Left ventricle myocardium inferior (tissue), 1 donor: Measurements from ENCODE around the gene TTLL11. TPM values are rescaled to one million over a fixed set of nuclear protein-coding genes. Genes with fewer than 3 reads are reported as not detected.

Experiments used
- DNase-seq: peaks from one replicate; pipeline ENCODE4 v3.0.0-alpha.2; 2020
- H3K27ac ChIP-seq: fragments of 200-600 bp; replicated peaks from 2 replicates; pipeline ENCODE4 v1.8.0; 2021
- H3K27me3 ChIP-seq: fragments of 200-600 bp; 2 replicates; pipeline ENCODE4 v1.8.0; 2021; ENCODE audit warnings: low read depth
- H3K36me3 ChIP-seq: fragments of 200-600 bp; 2 replicates; pipeline ENCODE4 v1.8.0; 2021
- H3K4me1 ChIP-seq: fragments of 200-600 bp; 2 replicates; pipeline ENCODE4 v1.8.0; 2021
- H3K4me3 ChIP-seq: fragments of 200-600 bp; 2 replicates; pipeline ENCODE4 v1.8.0; 2021; ENCODE audit warnings: mild to moderate bottlenecking, moderate library complexity
- H3K9me3 ChIP-seq: fragments of 200-600 bp; replicated peaks from 2 replicates; pipeline ENCODE4 v1.8.0; 2021
- intact Hi-C: fragments of 100-400 bp; cut with micrococcal nuclease; formaldehyde crosslinking; loops from one replicate; pipeline ENCODE4 v1.11.0; 2022
- total RNA-seq: library from RNA; stranded (reverse); fragmentation: NEBNext Ultra II Directional; extraction: Animal tissue kit (Norgen Biotek cat#: 25700); gene quantifications from one replicate; pipeline ENCODE4 v1.2.1, GENCODE V29; 2021
- TF ChIP-seq, protein P1 (sequence below): fragments of 200-600 bp; IDR thresholded peaks from 2 replicates; pipeline ENCODE4 v1.8.0; 2021; ENCODE audit warnings: antibody characterized with exemption, mild to moderate bottlenecking, borderline replicate concordance
- donor health status: DM: no; HTN: yes; CAD: no; lungs with severe emphysema.

The TTLL11 gene
- total RNA-seq, 1 donor from 2014 or later: 7.3 TPM

DNA sequence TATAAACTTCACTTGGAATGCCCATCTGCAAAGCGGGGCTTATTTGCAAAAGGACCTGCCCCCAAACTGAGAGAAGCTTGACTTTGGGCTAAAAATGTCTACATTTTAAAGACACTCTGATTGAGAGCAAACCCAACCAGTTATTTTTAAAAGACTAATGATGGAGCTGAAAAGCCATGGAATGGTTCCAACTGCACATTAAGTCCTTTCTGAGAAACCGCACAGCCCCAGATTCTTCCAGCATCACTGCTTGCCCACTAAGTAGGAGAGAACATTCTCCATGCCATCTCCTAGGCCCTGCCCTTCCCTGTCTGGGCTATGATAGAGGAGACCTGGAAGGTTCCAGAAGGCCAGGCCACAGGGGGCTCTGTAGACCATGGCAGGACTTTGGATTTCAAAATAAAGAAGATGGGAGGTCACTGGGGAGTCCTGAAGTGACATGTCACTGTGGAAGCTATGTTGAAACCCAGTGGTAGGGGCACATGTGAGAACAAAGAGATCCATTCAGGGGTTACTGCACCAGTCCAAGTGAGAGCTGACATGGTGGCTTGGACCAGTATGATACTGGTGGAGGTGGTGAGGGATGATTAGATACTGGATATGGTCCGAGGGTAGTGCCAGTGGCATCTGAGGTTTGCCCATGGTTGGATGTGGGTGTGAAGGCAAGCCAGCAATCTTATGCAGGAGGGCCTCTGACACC, 262.5 kb downstream of the TTLL11 start:
- intact Hi-C loops: no loop called here
- no peaks in the 10 kb centered on the region for H3K9me3 ChIP-seq
- H3K4me3 ChIP-seq: no peak overlapping the region
- H3K27ac ChIP-seq: no peak overlapping the region
- H3K36me3 ChIP-seq: no peaks in the 10 kb centered on the region
- TF ChIP-seq, protein P1, sequence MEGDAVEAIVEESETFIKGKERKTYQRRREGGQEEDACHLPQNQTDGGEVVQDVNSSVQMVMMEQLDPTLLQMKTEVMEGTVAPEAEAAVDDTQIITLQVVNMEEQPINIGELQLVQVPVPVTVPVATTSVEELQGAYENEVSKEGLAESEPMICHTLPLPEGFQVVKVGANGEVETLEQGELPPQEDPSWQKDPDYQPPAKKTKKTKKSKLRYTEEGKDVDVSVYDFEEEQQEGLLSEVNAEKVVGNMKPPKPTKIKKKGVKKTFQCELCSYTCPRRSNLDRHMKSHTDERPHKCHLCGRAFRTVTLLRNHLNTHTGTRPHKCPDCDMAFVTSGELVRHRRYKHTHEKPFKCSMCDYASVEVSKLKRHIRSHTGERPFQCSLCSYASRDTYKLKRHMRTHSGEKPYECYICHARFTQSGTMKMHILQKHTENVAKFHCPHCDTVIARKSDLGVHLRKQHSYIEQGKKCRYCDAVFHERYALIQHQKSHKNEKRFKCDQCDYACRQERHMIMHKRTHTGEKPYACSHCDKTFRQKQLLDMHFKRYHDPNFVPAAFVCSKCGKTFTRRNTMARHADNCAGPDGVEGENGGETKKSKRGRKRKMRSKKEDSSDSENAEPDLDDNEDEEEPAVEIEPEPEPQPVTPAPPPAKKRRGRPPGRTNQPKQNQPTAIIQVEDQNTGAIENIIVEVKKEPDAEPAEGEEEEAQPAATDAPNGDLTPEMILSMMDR: no peak
- DNase-seq: no peak
- H3K4me1 ChIP-seq: no peaks in the 10 kb centered on the region
- no peaks in the 10 kb centered on the region for H3K27me3 ChIP-seq

DNA sequence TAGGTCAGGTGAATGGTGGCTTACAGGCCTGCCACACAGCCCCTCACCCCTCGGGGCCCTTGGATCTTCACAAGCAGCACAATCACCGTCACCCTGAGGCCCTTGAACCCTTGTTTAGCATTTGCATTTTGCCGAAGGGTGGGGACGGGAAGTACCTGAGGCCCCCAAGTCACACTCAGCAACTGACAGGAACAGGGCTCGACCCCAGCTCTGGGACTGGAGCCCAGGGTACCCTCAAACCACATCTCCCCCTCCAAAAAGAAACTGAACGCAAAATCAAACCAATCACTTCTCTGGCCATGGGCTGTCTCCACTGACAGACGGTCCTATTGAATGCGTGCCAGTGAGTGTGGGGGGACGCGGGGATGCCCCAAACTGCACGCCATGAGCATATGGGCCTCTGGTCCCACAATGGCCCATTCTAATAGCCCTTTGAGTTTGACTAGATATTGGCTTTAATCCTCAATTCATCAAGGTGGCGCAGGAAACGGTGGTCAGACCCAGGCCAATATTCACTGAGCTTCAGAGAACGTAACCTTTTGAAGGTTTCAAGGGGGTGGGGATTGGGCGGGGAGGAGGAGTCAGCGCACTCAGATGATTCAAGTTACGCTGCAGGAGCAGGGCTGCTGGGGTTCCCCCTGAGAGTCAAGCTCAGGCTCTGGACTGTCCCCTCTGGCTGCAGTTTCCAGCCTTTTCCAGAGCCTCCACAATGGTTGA, 265.7 kb downstream of the TTLL11 start:
- DNase-seq: no peak
- H3K27me3 ChIP-seq: no peaks in the 10 kb centered on the region
- H3K4me1 ChIP-seq: peaks cover 4% of the 10 kb centered on the region
- no peak overlapping the region for H3K27ac ChIP-seq
- H3K4me3 ChIP-seq: no peak overlapping the region
- H3K9me3 ChIP-seq: no peaks in the 10 kb centered on the region
- intact Hi-C loops: no loop called here
- TF ChIP-seq, protein P1: no peak
- no peaks in the 10 kb centered on the region for H3K36me3 ChIP-seq

DNA sequence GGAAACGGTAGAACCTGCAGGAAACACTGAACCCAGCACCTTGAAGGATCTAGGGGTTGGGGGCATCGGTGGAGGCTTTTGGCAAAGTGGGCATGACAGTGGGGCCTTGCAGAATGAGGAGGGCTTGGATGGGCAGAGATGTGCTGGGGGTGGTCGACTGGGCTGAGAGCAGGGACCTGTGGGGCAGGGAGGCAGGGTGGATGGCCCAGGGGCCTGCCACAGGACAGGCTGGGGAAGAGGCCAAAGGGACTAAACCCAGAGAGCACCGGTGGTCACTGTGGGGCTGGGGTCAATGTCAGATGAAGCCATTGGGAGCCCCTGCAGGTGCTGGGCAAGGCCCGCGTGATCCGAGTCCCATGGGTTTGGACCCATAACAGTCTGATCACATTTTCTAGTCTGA, 266.4 kb downstream of the TTLL11 start:
- Histone ChIP-seq H3K27me3 (no peaks in the 10 kb centered on the region), H3K4me1 (peaks cover 9% of the 10 kb centered on the region), H3K9me3 (no peaks in the 10 kb centered on the region), H3K4me3 (no peak overlapping the region), H3K36me3 (no peaks in the 10 kb centered on the region), H3K27ac (no peak overlapping the region)
- intact Hi-C loops: no loop called here
- TF ChIP-seq, protein P1: no peak
- DNase-seq: no peak

DNA sequence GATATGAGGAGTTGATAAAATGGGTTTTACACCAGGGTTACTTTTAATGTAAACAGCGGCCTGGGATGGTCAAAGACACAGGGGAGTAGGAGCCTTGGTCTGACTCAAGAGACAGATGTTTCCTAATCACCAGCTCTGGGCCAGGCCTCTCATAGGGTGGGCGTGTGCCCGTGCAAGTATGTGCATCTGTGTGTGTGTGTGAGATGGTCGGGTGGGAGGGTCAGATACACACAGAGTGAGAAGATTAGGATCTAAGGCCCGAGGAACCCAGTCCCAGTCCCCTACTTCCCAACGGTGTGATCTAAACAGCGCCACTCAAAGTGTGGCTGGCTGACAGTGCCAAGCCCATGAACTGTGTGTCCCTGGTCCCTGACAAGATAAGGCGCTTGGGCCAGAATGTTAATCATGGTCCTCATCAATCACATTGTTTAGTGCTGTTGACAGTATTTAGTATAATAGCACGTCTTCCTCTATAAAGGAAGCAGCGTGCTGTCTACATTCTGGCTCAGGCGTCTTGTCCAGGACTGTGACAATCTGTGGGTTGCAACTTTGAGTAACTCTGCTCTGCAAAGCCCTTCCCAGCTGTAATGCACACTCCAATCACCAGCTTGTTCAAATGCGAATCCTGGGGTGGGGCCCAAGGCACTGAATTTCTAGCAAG, 267.9 kb downstream of the TTLL11 start:
- H3K27ac ChIP-seq: no peak overlapping the region
- intact Hi-C loops: no loop called here
- TF ChIP-seq, protein P1: no peak
- DNase-seq: no peak
- H3K4me1 ChIP-seq: peaks cover 16% of the 10 kb centered on the region
- no peaks in the 10 kb centered on the region for H3K36me3 ChIP-seq
- H3K27me3 ChIP-seq: no peaks in the 10 kb centered on the region
- H3K9me3 ChIP-seq: no peaks in the 10 kb centered on the region
- H3K4me3 ChIP-seq: no peak overlapping the region

DNA sequence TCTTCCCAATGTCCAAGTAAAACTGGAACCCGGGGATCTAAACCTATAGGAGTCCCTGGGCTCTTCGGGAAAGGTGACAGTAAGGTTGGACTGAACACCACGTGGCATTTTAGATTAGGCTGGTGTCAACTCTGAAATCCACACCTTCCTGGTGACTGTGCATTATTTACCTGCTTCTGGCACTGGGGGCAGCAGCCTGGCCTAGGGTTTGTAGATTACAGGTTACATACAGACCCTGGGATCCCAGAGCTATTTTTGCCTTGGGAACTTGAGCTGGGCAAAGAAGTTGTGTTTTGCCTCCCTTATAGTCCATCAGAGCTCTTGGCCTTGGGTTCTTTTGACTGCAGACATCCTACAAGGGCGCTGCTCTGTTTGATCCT, 268.5 kb downstream of the TTLL11 start:
- no peak for DNase-seq
- Histone ChIP-seq H3K4me1 (peaks cover 22% of the 10 kb centered on the region), H3K9me3 (no peaks in the 10 kb centered on the region), H3K27me3 (no peaks in the 10 kb centered on the region), H3K4me3 (no peak overlapping the region), H3K27ac (no peak overlapping the region), H3K36me3 (no peaks in the 10 kb centered on the region)
- intact Hi-C loops: no loop called here
- TF ChIP-seq, protein P1: no peak
